AG10803 (cell line): ENCODE measurements around the gene MMAB.

ENCODE experiments used
- DNase-seq: peaks from one replicate; pipeline ENCODE4 v3.0.0; 2010; ENCODE audit warnings: low read depth
- H3K4me3 ChIP-seq: 2 replicates; pipeline ENCODE4 v1.5.1; 2011; ENCODE audit warnings: mild to moderate bottlenecking, low read length, control low read depth
- CTCF ChIP-seq: conservative IDR thresholded peaks from 2 replicates; pipeline ENCODE4 v1.5.1; 2011; ENCODE audit warnings: mild to moderate bottlenecking, low read length, control low read depth, inconsistent platforms

Gene MMAB

DNA sequence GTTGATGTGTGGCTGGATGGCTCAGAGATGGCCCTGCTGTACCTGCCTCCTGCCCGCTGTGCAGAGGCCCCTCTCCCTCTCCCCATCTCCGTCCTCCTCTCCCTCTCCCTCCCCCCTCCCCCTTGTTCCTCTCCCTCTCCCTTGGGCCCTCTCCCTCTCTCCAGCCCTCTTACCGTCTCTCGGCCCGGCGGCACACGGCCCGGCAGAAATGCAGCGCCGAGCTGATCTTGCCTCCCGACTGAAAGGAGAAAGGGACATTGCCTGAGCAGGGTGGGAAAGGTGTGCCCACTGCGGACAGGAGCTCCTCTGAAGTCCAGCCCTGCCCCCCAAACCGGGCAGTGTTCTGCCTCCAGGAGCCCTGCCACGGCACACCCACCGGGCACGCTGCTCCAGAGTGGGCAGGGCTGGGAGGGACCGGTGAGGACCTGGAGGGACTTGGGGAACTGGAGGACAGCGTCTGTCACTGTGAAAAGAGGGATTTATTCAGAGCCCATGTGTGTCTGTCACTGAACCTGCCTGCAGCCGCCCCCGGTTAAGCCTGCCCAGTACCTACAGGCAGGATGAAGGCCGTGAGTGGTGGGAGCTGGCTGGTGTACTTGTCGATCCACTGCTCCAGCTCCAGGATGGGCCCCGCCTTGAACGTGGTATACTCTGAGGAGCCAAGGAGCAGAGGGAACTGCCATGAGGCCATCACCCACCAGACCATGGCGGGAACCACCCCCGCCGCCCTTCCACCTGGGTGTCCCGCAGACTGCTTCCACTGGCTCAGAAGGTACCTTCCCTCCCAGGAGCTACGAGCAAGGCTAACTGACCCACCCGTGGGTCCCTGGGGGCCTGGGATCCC, 12.2 kb downstream of the MMAB start:
- no peak for DNase-seq
- TF ChIP-seq CTCF = no peak
- no peak overlapping the region for H3K4me3 ChIP-seq

GRCh38 chr12:109559601-109560000, 13.7 kb downstream of the MMAB start:
- DNase-seq = no peak
- no peak for TF ChIP-seq CTCF
- no peak overlapping the region for H3K4me3 ChIP-seq

GRCh38 chr12:109559200-109559505, 14.2 kb downstream of the MMAB start:
- no peak overlapping the region for H3K4me3 ChIP-seq
- TF ChIP-seq CTCF = no peak
- no peak for DNase-seq

GRCh38 chr12:109558374-109559199, 14.7 kb downstream of the MMAB start:
- TF ChIP-seq CTCF = no peak
- DNase-seq = no peak
- H3K4me3 ChIP-seq = no peak overlapping the region

GRCh38 chr12:109557805-109558204, 15.5 kb downstream of the MMAB start:
- DNase-seq = no peak
- no peak for TF ChIP-seq CTCF
- H3K4me3 ChIP-seq = no peak overlapping the region

DNA sequence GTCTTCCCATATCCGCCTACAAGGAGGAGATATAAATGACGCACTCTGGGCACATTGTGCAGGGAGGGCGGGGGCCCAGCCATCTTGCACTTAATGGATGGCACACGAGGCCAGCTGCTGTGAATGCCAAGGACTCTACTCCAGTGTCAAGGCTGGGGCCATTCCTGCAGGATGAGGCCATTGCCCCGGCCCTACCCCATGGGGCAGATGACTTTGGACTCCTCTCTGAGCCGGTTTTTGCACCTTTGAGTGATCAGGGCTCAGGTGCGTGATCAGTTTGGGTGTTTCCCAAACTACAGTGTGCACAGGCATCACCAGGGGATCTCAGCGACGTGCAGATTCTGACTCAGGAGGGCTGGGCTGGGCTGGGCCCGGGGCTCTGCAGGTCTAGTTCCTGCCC, 16.1 kb downstream of the MMAB start:
- DNase-seq = no peak
- no peak for TF ChIP-seq CTCF
- no peak overlapping the region for H3K4me3 ChIP-seq
